GM18907 (cell line): ENCODE measurements around the gene KY.

Experiments
- ATAC-seq: cut with Tn5 transposase; IDR thresholded peaks from one replicate; pipeline ENCODE4 v1.9.1; 2021; ENCODE audit warnings: mild to moderate bottlenecking, moderate library complexity; ENCODE audit not compliant: unreplicated experiment

KY gene

DNA sequence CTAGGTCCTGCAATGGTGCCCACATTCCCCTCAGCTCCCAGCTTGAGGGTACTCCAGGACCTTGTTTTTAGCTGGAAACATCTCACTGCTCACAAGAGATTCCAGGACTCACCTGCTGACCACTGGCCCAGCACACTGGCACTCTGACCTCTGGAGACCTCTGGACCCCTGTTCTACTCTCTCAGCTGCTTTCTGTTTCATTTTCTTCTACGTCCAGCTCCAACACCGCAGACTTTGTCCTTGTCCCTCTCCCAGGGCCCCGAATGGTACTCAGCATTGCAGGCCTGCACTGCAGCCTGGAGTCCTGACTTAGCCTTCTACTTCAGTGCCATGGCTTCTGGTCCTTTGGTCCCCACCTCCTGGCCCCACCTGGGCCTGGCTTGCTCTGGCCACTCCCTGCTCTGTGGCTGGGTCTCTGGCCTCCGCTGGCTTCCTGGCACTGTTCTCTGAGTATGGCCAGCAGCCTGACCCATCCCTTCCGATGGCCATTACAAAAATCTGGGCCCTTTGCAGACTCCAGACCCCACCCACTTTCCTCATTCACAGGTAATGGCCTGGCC, 27.9 kb downstream of the KY start:
- no peak for ATAC-seq

DNA sequence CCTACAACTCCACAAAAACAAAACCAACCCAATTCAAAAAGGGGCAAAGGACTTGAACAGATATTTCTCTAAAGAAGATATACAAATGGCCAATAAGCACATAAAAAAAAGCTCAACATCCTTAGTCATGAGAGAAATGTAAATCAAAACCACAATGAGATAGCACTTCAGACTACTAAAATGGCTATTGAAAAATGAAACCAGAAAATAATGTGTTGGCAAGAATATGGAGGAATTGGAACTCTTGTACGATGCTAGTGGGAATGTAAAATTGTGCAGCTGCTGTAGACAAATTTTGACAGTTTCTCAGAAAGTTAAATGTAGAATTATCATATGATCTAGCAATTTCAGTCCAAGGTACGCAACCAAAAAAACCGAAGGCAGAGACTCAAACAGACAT, 29.0 kb downstream of the KY start:
- ATAC-seq: no peak

DNA sequence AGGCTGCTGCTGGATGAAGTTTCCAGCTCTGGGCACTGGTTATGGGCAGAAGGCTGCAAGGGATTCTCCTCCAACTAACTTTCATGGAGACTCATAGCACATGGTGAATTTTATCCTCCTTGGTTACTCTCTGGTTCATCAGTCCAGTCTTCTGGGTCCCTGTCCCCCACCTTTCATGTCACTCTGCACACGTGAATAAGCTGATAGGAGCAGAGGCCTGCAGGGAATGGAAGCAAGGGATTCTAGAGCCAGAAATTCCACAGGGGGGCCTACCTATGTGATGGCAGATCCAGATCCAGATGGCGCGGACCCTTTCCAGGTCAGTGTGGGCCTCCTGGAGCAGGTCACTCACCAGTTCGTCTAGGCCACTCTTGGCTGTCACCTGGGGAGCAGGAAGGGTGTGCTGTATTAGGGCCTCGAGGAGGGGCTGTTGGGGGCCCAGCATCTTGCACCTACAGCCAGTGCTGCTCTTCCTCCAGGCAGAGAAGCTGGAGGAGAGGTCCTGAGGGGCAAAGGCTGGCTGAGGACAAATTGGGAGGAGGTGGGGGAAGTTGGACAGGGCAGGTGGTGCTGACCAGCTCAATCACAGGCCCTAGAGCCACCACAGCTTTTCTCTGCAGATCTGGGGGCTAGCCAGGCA, 30.2 kb downstream of the KY start:
- no peak for ATAC-seq

DNA sequence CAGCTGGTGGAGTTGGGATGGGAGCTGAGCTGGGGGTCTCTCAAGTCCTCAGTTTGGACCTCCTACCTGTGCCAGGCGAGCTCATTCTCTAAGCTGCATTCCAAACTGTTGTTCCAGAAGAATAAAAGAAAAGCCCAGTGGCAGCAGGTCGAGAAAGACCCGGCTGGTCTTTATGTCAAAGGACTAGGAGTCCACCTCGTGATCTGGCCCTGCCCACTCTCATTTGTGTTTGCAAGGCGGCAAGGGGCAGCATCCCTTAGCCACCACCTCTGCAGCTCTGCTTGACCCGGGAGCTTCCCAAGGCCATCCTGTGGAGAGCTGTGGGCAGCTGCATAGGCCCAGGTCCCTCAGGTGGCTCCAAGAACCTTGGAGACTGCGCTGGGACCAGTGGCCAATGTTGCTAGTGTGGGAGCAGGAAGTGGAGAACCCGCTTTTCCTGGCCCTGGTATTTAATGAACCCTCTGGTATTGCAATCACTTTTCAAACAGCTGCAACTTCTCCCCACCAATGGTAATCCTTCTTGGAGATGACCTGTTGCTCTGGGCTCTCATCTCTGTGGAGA, 30.9 kb downstream of the KY start:
- no peak for ATAC-seq

DNA sequence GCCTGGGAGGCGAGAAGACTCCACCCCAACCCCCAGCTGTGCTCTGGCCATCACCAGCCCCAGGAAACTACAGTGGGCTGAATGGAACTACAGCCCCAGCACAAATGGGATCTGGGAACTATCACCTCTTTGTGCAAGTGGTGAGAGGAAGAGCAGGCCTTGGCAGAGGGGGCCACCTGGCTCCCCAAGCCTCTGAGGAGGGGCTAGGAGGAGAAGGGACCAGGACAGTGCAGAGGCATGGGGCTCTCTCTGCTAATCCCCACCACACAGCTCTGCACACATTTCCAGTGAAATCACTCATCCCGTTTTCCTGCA, 31.6 kb downstream of the KY start:
- ATAC-seq: no peak

DNA sequence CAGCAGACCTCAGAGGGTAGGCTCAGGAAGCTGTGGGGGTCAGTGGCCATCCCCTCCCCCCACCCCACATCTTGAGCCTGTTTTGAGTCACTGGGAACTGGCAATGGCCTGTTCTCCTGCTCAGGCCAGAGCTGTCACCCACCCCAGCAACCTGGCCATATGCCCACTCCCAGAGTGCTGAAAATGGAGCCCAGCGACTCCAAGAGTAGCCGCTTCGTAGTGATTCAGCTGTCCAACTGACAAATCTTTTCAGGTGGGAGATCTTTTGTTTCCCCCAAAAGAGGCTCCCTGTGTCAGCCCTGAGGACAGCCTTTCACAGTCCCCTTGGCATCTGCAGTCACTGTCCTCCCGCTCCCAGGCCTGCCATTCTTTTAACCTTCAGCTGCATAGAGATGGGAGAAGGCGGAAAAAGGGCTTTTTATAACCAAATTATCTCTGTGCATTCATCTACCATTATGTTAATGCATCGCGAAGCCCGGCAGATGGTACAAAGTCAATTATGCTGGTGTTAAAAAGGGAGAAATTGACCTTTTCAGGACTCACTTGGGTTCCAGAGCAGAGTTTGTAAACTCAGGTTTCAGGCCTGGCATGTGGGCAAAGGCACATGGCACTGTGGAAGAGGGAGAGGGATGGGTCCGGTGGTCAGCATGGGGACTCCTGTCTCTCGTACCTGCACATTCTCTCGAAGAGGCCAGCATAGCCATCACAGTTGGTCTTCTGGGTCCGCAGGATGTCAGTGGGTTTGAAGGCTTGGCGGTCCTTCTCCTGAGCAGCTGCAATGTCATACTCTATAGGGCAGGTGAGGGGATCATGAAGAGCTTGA, 32.1 kb downstream of the KY start:
- ATAC-seq: no peak

DNA sequence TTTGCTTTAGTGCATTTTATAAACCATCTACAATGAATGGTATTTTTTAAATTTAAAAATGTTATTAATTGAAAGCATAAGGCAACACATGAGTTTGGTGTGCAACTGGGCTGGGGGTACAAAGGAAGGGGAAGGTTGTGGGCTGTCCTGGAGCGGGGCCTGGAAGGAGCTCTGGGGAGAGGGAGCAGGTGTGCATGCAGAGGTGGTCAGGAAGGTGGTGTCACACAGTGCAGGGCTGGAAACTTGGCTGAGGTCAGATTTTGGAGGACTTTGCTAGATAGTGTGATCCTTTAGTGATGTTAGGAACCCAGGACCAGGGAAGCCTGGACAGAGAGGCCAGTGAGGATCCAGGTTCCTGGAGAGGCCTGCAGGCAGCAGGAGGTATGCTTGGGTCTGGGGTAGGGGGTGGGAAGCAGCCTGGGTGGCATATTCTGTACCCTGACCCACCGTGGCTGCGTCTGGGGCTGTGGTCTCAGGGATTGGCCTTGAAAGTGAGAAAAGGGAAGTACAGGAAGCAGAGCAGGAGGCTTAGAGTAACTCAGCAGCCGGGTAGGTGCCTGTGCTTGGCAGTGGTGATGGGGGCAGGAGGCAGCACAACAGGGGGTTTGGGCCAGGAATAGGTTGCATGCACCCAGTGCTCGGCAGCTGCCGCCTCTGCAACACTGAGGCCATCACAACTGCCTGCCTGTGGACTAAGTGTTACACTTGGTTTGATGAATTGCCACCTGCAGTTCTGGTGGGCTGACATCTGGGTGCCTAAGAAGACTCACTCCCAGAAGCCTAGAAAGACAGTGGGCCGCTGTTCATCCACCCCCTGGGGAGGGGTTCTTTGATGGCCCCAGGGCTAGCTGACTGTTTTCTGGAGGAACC, 33.0 kb downstream of the KY start:
- no peak for ATAC-seq

DNA sequence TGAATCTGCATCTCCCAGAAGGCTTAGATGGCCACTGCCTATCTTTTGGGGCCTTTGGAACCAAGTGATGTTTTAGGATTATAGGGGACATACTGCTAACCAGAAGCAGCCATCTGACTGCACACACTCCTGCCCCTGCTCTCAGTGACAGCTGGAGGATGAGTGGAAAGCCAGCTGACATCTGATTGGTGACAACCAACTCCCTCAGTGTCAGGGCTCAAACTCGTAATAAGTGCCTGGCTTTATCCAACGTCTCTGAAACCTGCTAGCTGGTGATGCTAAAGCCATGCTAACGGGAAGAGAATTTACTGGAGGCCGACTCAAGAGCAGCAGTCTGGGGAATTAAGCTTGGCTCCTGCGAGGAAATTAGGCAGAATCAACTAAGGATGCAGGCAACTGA, 35.1 kb downstream of the KY start:
- no peak for ATAC-seq

DNA sequence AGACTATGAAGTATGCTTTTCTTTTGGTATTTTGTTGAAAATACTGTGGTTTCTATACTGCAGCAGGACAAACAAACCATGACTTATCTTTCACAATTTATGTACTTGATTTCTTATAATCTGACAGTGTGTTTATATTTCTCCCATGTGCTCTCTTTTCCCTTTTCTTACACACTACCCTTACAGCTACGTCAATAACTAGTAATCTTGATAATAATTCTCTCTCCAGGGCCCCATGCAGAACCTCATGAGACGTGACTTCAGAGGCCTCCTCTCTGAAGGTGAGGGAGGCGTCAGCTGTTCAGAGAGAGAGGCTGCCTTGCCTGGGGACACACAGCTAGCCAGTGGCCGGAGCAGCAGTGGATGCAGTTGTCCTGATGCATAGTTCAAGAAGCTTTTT, 35.9 kb downstream of the KY start:
- no peak for ATAC-seq

DNA sequence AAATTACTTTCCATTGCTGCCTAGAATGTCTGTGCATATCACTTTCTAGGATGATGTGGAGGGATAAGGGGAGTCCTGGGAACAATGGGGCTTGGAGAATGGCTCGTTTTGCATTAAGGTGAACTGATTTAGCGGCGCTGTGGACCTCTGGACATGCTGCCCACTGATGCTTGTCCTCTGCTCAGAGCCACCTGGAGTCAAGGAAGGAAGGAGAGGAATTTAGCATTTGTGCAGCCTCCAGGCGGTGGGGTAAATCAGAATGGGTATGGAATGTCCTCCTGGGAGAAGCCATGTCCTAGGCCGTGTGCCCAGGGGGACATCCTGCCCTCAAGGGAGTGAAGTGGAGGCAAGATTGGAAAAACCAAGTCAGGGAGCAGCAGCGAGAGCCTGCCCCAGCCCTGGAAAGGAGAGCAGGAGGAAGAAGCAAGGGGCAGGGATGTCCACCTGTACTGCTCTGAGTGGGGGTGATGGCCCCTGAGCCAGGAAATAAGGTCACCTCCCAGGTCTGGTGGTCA, 37.8 kb downstream of the KY start:
- ATAC-seq: no peak

DNA sequence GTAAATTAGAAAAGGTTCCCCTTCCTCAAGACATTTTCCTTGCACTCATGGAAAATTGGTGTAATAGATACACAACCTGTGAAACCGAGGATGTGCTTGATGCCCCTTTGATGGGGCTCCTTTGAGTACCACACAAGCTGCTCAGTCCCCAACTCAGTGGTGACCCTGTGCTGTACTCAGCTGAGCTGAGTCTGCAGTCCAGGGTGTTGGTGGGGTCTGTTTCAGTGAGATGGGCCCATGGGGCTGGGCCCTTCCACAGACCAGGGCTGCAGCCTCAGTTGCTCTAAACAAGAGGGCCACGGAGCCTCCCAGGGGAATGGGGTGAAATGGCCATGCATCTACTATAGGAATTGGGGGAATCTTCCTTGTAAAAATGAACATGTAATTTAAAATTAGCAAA, 39.3 kb downstream of the KY start:
- ATAC-seq: no peak

DNA sequence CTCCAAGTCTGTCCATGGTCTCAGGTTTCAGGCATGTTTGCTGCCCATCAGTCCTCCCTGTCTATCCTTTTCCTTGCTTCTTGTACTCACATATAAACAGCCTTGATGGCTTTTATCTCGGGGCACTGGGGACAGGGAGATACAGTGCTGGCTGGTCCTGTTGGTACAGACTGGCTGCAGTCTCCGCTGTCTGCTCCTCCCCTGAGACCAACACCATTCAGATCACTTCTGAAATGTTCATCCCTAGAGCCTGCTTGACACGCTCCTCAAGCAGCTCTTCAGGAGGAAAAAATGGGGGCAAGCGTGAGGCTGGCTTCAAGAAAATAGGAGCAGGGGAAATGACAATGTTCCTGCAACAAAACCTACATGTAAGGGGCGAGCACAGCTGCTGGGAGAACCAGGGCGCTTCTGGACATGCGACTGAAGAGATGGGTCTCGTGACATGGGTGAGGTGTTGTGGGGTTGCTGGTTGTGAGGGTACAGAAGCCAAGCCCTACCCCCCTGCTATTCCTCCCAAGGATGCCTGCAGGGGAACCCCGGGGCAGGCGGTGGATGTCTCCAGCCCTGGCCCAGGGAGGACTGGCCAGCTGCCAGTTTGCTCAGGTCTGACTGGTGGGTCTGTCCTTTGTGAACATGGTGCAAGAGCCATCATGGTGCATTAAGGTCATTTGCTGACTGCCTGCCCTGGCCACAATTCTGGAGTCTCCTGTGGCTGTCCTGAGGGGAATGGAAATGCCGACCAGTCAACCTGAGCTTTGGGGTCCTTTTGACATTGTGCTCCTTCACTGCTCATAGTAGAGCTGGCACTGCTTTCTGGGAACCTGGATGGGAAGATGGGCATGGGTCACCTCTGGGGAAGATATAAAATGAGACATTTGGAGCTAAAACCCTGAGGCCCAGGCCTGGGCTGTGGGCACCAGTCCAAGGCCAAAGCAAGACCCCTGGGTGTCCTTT, 40.1 kb downstream of the KY start:
- no peak for ATAC-seq

DNA sequence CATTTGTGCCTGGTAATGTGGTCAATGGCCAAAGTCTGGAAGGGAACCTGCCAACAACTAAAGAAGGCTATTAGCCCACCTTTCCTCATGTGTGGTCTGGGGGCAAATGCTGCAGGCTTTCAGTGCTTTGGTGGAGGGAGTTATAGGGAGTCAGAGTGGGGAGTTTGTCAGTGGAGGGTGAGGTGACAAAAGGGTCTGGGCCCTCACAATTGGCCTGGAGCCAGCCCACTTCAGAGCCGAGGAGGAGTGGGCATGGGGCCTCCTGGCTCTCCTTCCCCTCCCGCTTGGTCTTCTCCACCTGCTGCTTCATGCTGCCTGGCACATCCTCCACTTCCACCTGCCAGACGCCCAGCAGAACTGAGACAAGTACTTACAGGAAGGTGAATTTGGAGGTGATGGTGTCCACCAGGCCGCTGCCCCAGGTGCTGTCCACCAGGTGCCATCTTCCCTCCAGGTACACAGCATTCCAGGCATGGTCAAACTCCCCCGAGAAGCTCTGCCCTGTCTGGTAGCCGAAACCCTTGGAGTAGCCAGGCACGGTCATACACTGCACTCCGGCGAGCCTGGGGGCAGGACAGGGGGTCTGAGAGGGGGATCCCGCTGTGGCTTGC, 40.9 kb downstream of the KY start:
- ATAC-seq: no peak

DNA sequence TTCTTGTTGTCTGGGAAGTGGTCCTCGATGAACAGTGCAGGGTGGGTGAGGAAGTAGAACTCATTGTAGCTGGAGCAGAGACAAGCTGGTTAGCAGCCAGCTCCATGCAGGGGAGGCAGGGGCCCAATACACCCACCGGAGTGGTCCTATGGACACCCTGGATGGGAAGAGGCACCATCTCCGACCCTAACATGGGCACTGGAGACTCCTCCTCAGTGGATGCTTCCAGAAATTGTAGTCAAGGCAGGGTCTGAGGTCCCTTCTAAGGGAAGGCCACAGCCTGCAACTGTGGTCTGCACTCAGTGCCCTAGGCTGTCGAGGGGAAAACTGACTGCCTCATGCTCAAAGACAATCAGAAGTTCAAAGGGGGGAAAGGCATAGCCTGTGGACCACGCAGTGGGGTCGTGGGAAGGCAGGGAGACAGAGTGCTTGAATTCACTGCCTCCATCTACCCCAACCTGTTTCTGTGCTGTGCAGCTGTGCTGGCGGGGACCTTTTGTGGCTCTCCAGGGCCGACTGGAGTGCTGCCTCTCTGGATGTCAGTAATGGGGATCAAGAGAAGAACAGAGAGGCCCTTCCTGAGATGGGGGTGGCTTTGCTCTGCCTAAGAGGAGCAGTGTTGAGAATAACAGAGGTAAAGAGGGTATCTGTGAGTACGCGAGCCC, 41.9 kb downstream of the KY start:
- no peak for ATAC-seq

DNA sequence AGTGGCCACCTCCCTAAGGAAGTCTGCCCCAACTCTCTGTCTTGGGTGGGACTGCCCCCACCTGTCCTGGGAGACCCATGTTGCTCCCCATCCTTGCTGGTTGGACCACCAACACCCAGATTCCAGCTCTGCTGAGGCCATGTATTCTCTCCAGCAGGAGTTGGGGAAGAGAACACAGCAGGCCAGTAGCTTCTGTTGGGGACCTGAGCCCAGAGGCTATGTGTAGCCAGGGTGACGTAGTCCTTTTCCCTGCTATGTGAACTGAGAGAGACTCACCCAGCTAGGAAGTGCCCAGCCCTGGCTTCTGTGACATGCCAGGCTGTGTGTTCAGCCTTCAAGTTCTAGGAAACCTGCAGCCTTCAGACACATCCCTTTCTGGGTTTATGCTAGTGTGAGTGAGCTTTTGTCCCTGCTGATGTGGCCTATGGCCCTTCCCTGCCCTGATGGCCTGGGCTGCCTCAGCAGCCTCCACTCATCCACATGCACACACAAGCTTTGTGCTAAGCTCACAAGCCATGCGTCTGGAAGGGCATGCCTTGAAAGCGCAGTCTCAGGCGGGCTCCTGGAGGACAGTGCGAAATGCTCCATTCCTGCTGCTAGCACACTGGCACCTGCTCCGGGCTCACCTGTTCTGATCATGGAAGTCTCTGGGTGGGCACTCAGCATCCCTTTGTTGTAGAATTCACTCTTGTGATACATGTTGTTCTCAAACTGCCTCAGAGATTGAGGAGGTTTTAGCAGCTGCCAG, 42.6 kb downstream of the KY start:
- ATAC-seq: no peak

DNA sequence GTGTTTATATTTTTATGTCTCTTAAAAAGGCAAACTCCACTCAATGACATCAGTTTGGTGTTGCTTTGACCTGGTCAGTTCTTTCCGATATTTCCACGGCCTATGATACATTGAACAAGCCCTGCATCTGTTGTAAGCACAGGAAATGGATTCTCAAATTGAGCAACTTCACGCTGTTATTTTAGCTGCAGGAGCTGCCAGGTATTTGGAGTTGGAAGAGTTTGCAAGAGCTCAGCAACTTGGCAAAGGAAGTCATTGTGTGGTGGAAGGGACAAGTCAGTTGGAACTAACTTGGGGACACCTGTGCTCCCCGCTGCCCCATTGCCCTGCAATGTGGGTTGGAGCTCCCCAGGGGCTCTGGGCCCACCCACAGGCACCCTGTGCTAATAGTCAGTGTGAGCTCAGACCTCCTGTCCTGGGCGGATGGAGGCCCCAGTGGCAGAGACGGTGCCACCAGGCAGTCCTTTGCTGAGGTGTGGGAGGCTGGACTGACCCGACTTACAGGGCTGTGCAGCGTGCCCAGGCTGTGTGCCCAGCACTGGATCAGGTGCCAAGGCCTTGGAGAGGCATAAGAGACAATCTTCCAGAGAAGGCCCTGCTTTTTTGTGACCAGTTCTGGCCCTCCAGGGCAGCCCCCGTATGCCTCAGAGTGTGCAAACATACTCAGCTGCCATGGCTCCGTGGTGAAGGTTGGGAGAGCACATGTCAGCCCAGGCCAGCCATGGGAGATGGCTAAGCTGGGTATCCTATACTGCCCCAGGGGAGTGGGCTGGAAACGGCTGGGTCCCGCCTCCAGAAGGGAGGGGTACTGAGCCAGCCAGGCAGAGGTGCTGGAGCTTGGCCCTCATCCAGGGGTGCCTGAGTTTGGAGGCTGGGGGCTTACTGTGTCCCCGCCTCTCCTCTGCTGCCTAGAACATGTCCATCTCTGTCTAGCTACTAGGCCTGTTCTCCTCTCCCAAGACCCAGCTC, 43.5 kb downstream of the KY start:
- no peak for ATAC-seq
